Natural killer cell (primary cell): ENCODE measurements around the gene BRAT1. TPM values are rescaled to one million over a fixed set of nuclear protein-coding genes. Genes with fewer than 3 reads are reported as not detected.

Experiments used
- ATAC-seq, 3 donors: fragments of 150-1000 bp in 2 of 3; fragments of 200-7000 bp in 1 of 3; cut with Tn5 transposase; 1 replicate in 1 of 3; 2 replicates in 2 of 3; pipeline ENCODE4 v1.10.0; 2021; ENCODE audit warnings: mild to moderate bottlenecking in 2 of 3, moderate library complexity in 2 of 3
- DNase-seq, 2 donors: peaks; one replicate each; pipeline versions ENCODE4 v3.0.0 to v3.0.0-alpha.2; 2013 to 2021; ENCODE audit warnings: mixed read lengths in 1 of 2
- H3K27ac ChIP-seq: one replicate; pipeline ENCODE4 v1.5.1; 2013; ENCODE audit warnings: mild to moderate bottlenecking, low read length
- H3K27me3 ChIP-seq: one replicate; pipeline ENCODE4 v1.6.1; 2013; ENCODE audit warnings: low read length; ENCODE audit not compliant: control insufficient read depth, insufficient read depth
- H3K36me3 ChIP-seq: one replicate; pipeline ENCODE4 v1.6.1; 2013; ENCODE audit warnings: low read length; ENCODE audit not compliant: control insufficient read depth, insufficient read depth
- H3K4me1 ChIP-seq: one replicate; pipeline ENCODE4 v1.6.1; 2013; ENCODE audit warnings: low read length; ENCODE audit not compliant: control insufficient read depth, insufficient read depth
- H3K4me3 ChIP-seq: one replicate; pipeline ENCODE4 v1.5.1; 2013; ENCODE audit warnings: low read length
- H3K9me3 ChIP-seq: one replicate; pipeline ENCODE4 v1.6.1; 2013; ENCODE audit warnings: low read length; ENCODE audit not compliant: control insufficient read depth, insufficient read depth
- H3K27ac Mint-ChIP-seq, 2 donors: one replicate each; pipeline ENCODE4 v1.8.0; 2022; ENCODE audit warnings: mild to moderate bottlenecking in 2 of 2, mixed read lengths in 2 of 2, moderate library complexity in 1 of 2
- H3K27me3 Mint-ChIP-seq, 2 donors: one replicate each; pipeline ENCODE4 v1.8.0; 2022; ENCODE audit warnings: low read depth in 2 of 2, mixed read lengths in 2 of 2
- H3K36me3 Mint-ChIP-seq: one replicate; pipeline ENCODE4 v1.8.0; 2022; ENCODE audit warnings: mixed read lengths
- H3K4me1 Mint-ChIP-seq, 2 donors: one replicate each; pipeline ENCODE4 v1.8.0; 2022; ENCODE audit warnings: mixed read lengths in 2 of 2
- H3K4me3 Mint-ChIP-seq: one replicate; pipeline ENCODE4 v1.8.0; 2022; ENCODE audit warnings: mild to moderate bottlenecking, moderate library complexity, mixed read lengths
- H3K9me3 Mint-ChIP-seq, 2 donors: one replicate each; pipeline ENCODE4 v1.8.0; 2022; ENCODE audit warnings: mixed read lengths in 2 of 2
- WGBS: methylation state at CpG from one replicate; pipeline ENCODE4 v1.1.7; 2013; ENCODE audit warnings: missing lambda C conversion rate; ENCODE audit not compliant: insufficient coverage; 5-methylcytosine and 5-hydroxymethylcytosine counted together
- intact Hi-C: fragments of 100-400 bp; cut with micrococcal nuclease; formaldehyde crosslinking; loops from one replicate; pipeline ENCODE4 v1.14.2; 2022
- total RNA-seq, 4 donors: library from RNA; stranded (reverse); fragments of 120-200 nt in 1 of 4; gene quantifications; one replicate each; pipeline versions ENCODE4 v1.2.3 to v1.2.4, GENCODE V29; 2013 to 2022
- TF ChIP-seq, protein P1 (sequence below): fragments of 200-600 bp; IDR thresholded peaks from one replicate; pipeline ENCODE4 v1.8.0; 2022; ENCODE audit warnings: antibody characterized with exemption

The BRAT1 gene
- total RNA-seq, 3 donors from 2014 or later (not counting 1 experiment from before 2014, with no cell fraction given) = 24.9 to 26.7 (median 25.6) TPM

DNA sequence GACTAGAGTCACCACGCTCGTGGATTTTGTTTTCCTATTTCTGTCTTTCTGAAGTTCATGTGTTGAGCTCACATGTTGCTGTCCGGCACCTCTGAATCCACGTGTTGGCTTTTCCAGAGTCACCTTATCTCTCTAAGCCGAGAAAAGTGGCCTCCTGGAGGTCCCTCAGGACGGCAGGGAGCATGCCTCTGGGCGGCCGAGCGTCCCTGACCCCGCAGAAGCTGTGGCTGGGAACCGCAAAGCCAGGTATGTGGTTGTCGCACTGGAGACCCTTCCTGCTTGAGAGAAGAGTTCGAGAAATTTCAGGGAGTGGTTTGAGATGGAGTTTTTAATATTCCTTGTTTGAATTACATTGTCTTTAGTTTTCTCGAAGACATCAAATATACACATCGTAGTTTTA lies 16.1 kb upstream of the BRAT1 start:
- Mint-ChIP-seq H3K4me3 (no peak overlapping the region), H3K9me3 (no peaks in the 10 kb centered on the region), H3K36me3 (no peaks in the 10 kb centered on the region), H3K27ac (no peak overlapping the region), H3K27me3 (no peaks in the 10 kb centered on the region), H3K4me1 (peaks cover 11 to 19% of the 10 kb centered on the region in 2 donors)
- DNase-seq (no peak), ATAC-seq (no peak)
- H3K4me3 ChIP-seq = no peak overlapping the region
- no peak overlapping the region for H3K27ac ChIP-seq
- TF ChIP-seq, protein P1, sequence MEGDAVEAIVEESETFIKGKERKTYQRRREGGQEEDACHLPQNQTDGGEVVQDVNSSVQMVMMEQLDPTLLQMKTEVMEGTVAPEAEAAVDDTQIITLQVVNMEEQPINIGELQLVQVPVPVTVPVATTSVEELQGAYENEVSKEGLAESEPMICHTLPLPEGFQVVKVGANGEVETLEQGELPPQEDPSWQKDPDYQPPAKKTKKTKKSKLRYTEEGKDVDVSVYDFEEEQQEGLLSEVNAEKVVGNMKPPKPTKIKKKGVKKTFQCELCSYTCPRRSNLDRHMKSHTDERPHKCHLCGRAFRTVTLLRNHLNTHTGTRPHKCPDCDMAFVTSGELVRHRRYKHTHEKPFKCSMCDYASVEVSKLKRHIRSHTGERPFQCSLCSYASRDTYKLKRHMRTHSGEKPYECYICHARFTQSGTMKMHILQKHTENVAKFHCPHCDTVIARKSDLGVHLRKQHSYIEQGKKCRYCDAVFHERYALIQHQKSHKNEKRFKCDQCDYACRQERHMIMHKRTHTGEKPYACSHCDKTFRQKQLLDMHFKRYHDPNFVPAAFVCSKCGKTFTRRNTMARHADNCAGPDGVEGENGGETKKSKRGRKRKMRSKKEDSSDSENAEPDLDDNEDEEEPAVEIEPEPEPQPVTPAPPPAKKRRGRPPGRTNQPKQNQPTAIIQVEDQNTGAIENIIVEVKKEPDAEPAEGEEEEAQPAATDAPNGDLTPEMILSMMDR = no peak
- 92% methylated on average over 15 of the region's 15 CpGs for WGBS
- peaks cover 3% of the 10 kb centered on the region for H3K36me3 ChIP-seq
- peaks cover 7% of the 10 kb centered on the region for H3K4me1 ChIP-seq
- H3K27me3 ChIP-seq = no peaks in the 10 kb centered on the region
- intact Hi-C loops = no loop called here
- no peaks in the 10 kb centered on the region for H3K9me3 ChIP-seq

DNA sequence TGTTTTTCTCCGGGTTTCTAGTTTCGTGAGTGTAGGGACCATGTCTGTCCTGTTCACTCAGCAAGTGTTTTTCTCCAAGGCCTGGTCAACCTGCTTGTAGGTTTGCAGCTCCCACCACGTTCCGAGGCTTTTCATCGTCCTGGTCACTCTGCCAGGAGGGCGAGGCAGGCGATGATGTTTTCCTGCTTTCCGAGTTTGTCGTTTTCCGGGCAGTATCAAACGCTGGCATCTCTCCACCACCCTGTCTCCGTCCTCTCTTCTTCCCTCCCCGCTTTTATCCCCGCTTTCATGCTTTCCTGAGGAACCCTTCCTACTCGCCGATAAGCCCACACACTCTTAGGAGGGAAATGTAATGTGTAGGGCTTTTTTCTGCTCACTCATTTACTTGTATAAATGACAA lies 14.7 kb upstream of the BRAT1 start:
- Mint-ChIP-seq H3K36me3 (no peaks in the 10 kb centered on the region), H3K27ac (no peak overlapping the region), H3K4me1 (peaks cover 10 to 19% of the 10 kb centered on the region in 2 donors), H3K4me3 (no peak overlapping the region), H3K9me3 (no peaks in the 10 kb centered on the region), H3K27me3 (no peaks in the 10 kb centered on the region)
- no peaks in the 10 kb centered on the region for H3K9me3 ChIP-seq
- no peak overlapping the region for H3K4me3 ChIP-seq
- no peak overlapping the region for H3K27ac ChIP-seq
- TF ChIP-seq, protein P1 = no peak
- DNase-seq = no peak
- H3K36me3 ChIP-seq = peaks cover 3% of the 10 kb centered on the region
- peaks cover 7% of the 10 kb centered on the region for H3K4me1 ChIP-seq
- H3K27me3 ChIP-seq = no peaks in the 10 kb centered on the region
- ATAC-seq = no peak
- intact Hi-C loops = no loop called here
- WGBS = 94% methylated on average over 12 of the region's 16 CpGs

DNA sequence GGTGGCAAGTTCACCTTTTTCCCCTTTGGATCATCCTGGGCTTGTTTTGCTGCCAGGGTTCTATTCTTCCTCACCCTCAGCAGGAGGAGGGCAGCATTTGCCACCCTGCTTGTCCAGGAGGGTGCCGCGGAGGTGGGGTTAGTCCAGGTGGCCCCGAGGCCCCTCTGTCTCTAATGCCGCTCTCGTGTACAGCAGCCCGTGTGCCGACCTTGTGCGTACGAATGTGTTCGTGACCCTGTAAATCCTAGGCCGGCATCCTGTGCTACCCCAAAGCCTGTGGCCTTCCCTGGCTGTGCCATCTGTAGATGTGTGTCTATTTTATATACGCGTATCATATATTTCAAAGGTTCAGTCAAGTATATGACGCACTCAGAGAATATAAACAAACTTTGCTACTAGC lies 14.1 kb upstream of the BRAT1 start:
- Mint-ChIP-seq H3K27ac (no peak overlapping the region), H3K36me3 (no peaks in the 10 kb centered on the region), H3K27me3 (no peaks in the 10 kb centered on the region), H3K4me3 (no peak overlapping the region), H3K4me1 (peaks cover 5 to 14% of the 10 kb centered on the region in 2 donors), H3K9me3 (no peaks in the 10 kb centered on the region)
- H3K9me3 ChIP-seq = no peaks in the 10 kb centered on the region
- no peak overlapping the region for H3K4me3 ChIP-seq
- TF ChIP-seq, protein P1 = no peak
- ATAC-seq = no peak
- no peak overlapping the region for H3K27ac ChIP-seq
- H3K27me3 ChIP-seq = no peaks in the 10 kb centered on the region
- no peak for DNase-seq
- H3K4me1 ChIP-seq = peaks cover 7% of the 10 kb centered on the region
- intact Hi-C loops = no loop called here
- H3K36me3 ChIP-seq = peaks cover 3% of the 10 kb centered on the region
- WGBS = 98% methylated on average over 14 of the region's 14 CpGs

DNA sequence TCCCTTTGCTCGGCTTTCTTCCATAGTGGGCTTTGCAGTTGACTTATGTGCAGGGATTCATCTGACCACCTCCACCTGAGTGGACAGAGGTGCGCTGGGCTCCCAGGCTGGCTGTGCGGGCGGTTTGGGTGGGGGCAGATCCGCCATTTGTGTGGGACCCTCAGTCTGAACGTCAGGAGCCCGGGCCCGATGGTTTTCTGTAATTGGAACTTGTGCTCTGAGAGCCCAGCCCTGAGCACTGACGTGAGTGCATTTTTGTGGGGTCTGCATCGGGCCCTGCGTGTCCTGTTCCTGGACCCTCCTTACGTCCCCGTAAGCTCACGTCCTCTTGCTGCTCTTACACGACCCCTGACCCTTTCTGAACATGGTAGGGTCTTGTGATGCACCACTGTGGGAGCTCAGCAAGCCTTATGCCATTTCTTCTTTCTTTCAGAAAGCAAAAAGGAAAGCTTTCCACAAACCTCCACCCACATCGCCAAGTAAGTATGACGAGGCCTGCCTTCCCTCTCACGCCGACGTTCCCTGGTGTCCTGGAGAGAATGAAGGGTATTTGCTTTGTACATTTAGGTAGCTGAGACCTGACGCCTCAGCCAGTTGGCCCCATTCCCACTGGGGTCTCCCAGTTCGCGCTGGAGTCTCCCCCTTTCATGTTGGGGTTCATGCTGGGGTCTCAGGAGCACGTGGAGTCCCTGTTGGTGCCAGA lies 13.3 kb upstream of the BRAT1 start:
- Mint-ChIP-seq H3K4me3 (no peak overlapping the region), H3K36me3 (no peaks in the 10 kb centered on the region)
- 95% methylated on average over 23 of the region's 24 CpGs for WGBS

More for the DNA sequence above, 13.3 kb upstream of the BRAT1 start:
- no peaks in the 10 kb centered on the region for H3K9me3 ChIP-seq
- intact Hi-C loops = no loop called here
- peaks cover 7% of the 10 kb centered on the region for H3K4me1 ChIP-seq
- Mint-ChIP-seq H3K9me3 (no peaks in the 10 kb centered on the region), H3K27me3 (no peaks in the 10 kb centered on the region), H3K4me1 (peaks cover 0 to 6% of the 10 kb centered on the region in 2 donors), H3K27ac (no peak overlapping the region)
- TF ChIP-seq, protein P1 = no peak
- DNase-seq = no peak
- peaks cover 3% of the 10 kb centered on the region for H3K36me3 ChIP-seq
- H3K27me3 ChIP-seq = no peaks in the 10 kb centered on the region
- no peak overlapping the region for H3K27ac ChIP-seq
- H3K4me3 ChIP-seq = no peak overlapping the region
- ATAC-seq = no peak
